Dermis blood vessel endothelial cell (primary cell): ENCODE data around the gene LRRTM4. TPM values are rescaled to one million over a fixed set of nuclear protein-coding genes. Genes with fewer than 3 reads are reported as not detected.
"Not testable (repeated sequence)": the region's sequence is repeated elsewhere in the genome, so short reads cannot be mapped to it uniquely, and the experiment has no call there.

Source experiments
- DNase-seq: peaks from one replicate; pipeline ENCODE4 v3.0.0; 2010
- total RNA-seq: library from RNA; depleted of rRNA; stranded (reverse); fragments of >200 nt; gene quantifications from 2 replicates; pipeline ENCODE4 v1.2.3, GENCODE V29; 2014

The LRRTM4 gene
- total RNA-seq, 1 donor from 2014 or later: not detected

GRCh38 chr2:76839826-76840225 is 682.4 kb downstream of the LRRTM4 start:
- no peak for DNase-seq

- DNase-seq: no peak
Measured at GRCh38 chr2:76829374-76830234, 692.6 kb downstream of the LRRTM4 start.

- DNase-seq: no peak
Measured at GRCh38 chr2:76826691-76827090, 695.5 kb downstream of the LRRTM4 start.

- DNase-seq: no peak
Measured at GRCh38 chr2:76825140-76825970, 696.8 kb downstream of the LRRTM4 start.

GRCh38 chr2:76821731-76822130 is 700.4 kb downstream of the LRRTM4 start:
- no peak for DNase-seq

- no peak for DNase-seq
Measured at GRCh38 chr2:76813084-76813483, 709.1 kb downstream of the LRRTM4 start.

GRCh38 chr2:76812156-76812555 is 710.0 kb downstream of the LRRTM4 start:
- no peak for DNase-seq

- no peak for DNase-seq
Measured at GRCh38 chr2:76809136-76809535, 713.0 kb downstream of the LRRTM4 start.

GRCh38 chr2:76808732-76809131 is 713.4 kb downstream of the LRRTM4 start:
- DNase-seq: no peak

- DNase-seq: no peak
Measured at GRCh38 chr2:76793647-76794334, 728.4 kb downstream of the LRRTM4 start.

- not testable (repeated sequence) for DNase-seq
Measured at GRCh38 chr2:76781313-76781712, 740.9 kb downstream of the LRRTM4 start.

GRCh38 chr2:76763276-76763675 is 758.9 kb downstream of the LRRTM4 start:
- DNase-seq: no peak

- no peak for DNase-seq
Measured at GRCh38 chr2:76760367-76760704, 761.8 kb downstream of the LRRTM4 start.

- DNase-seq: no peak
Measured at GRCh38 chr2:76759634-76760366, 762.4 kb downstream of the LRRTM4 start.

GRCh38 chr2:76752506-76752905 is 769.7 kb downstream of the LRRTM4 start:
- DNase-seq: no peak

- no peak for DNase-seq
Measured at GRCh38 chr2:76749858-76750257, 772.3 kb downstream of the LRRTM4 start.

- DNase-seq: no peak
Measured at GRCh38 chr2:76748581-76749296, 773.4 kb downstream of the LRRTM4 start.

- no peak for DNase-seq
Measured at GRCh38 chr2:76745605-76746004, 776.6 kb downstream of the LRRTM4 start.

- no peak for DNase-seq
Measured at GRCh38 chr2:76737607-76738006, 784.6 kb downstream of the LRRTM4 start.

GRCh38 chr2:76733736-76734135 is 788.4 kb downstream of the LRRTM4 start:
- DNase-seq: no peak

- DNase-seq: no peak
Measured at GRCh38 chr2:76731157-76731556, 791.0 kb downstream of the LRRTM4 start.

- no peak for DNase-seq
Measured at GRCh38 chr2:76730021-76730420, 792.2 kb downstream of the LRRTM4 start.
